ENCODE measurements around the gene RNF180. TPM values are rescaled to one million over a fixed set of nuclear protein-coding genes. Genes with fewer than 3 reads are reported as not detected.

Gene RNF180
- total and polyA plus RNA-seq, 2 of the 8 experiments (the other 6 are each of a cell fraction or from before 2014, with no cell fraction given), result 0.39 to 2.3 TPM

- Histone ChIP-seq H3K23ac (ENCODE audit: insufficient read length) (no peak overlapping the region), H3K4ac (replicated peaks; ENCODE audit: insufficient read length, low read depth, low read length) (no peak overlapping the region), H3K14ac (ENCODE audit: insufficient read length) (no peak overlapping the region), H4K20me1 (replicated peaks in 1 of 2; ENCODE audit: control insufficient read depth in 1 of 2, insufficient read depth in 2 of 2, low read length in 2 of 2) (no peaks in the 10 kb centered on the region), H2BK5ac (ENCODE audit: low read depth, low read length) (no peak overlapping the region), H3K79me2 (ENCODE audit: control insufficient read depth in 1 of 2, insufficient read depth in 2 of 2, low read length in 2 of 2) (no peaks in the 10 kb centered on the region), H3K56ac (replicated peaks; ENCODE audit: insufficient read length, low read depth, low read length) (no peak overlapping the region), H3K4me1 (replicated peaks in 1 of 4; ENCODE audit: control insufficient read depth in 3 of 4, insufficient read depth in 4 of 4, low read length in 3 of 4) (no peaks in the 10 kb centered on the region), H4K91ac (replicated peaks; ENCODE audit: insufficient read length, low read length) (no peak overlapping the region), H4K8ac (ENCODE audit: extremely low read depth, insufficient read depth, low read length) (no peak overlapping the region), H3K79me1 (ENCODE audit: low read depth, low read length) (no peaks in the 10 kb centered on the region), H2AK5ac (ENCODE audit: low read depth, low read length) (no peak overlapping the region), H3K4me3 (ENCODE audit: extremely low read depth in 1 of 4, insufficient read depth in 2 of 4, low read depth in 3 of 4, low read length in 4 of 4) (no peak overlapping the region), H2BK20ac (ENCODE audit: low read length) (no peak overlapping the region), H3K23me2 (ENCODE audit: low read depth, low read length) (no peaks in the 10 kb centered on the region), H3K27me3 (replicated peaks in 1 of 4; ENCODE audit: control insufficient read depth in 3 of 4, extremely low read depth in 1 of 4, insufficient read depth in 3 of 4, low read length in 3 of 4) (no peaks in the 10 kb centered on the region), H3K4me2 (ENCODE audit: insufficient read depth in 1 of 2, low read depth in 2 of 2, low read length in 2 of 2) (no peak overlapping the region), H2AFZ (ENCODE audit: low read length) (no peak overlapping the region), H2BK15ac (ENCODE audit: low read length) (no peak overlapping the region), H2BK12ac (ENCODE audit: low read depth, low read length) (no peak overlapping the region), H3K18ac (ENCODE audit: extremely low read depth, low read length) (no peak overlapping the region), H3K9ac (replicated peaks in 1 of 4; ENCODE audit: extremely low read depth in 1 of 4, low read depth in 3 of 4, low read length in 3 of 4) (no peak overlapping the region), H3K9me3 (ENCODE audit: insufficient read depth in 2 of 2, low read depth in 1 of 2, low read length in 1 of 2) (peaks cover 0 to 6% of the 10 kb centered on the region in 2 experiments; a peak in 1 of 4 replicates), H4K5ac (ENCODE audit: insufficient read length, low read depth, low read length) (no peak overlapping the region), H3K36me3 (ENCODE audit: control insufficient read depth in 2 of 4, insufficient read depth in 4 of 4, low read length in 3 of 4) (no peaks in the 10 kb centered on the region), H3K27ac (ENCODE audit: low read depth, low read length) (no peak overlapping the region), H2BK120ac (replicated peaks; ENCODE audit: low read depth, low read length) (no peak overlapping the region)
- 76% methylated on average over 1 of the region's 1 CpG; no CpG with 5 or more reads in 1 of the 2 experiments for WGBS, 2 experiments (ENCODE audit: extremely low coverage in 1 of 2, insufficient coverage in 1 of 2, insufficient read length in 1 of 2, insufficient replicate concordance in 2 of 2, low coverage in 1 of 2, low lambda C conversion rate in 2 of 2, missing lambda C conversion rate in 1 of 2)
- POLR2A ChIA-PET (ENCODE audit: partially characterized antibody), result no interaction called here
- DNase-seq (ENCODE audit: low read depth in 1 of 2, low spot score in 2 of 2), result no peak
- CTCF ChIA-PET (ENCODE audit: partially characterized antibody), result interaction anchor here (0.7 to 2.0 kb wide), 3 partner anchors 19 to 215 kb away, joined by 3 to 5 read pairs (median 3); no protein-coding TSS in a partner anchor
- no peak for FAIRE-seq
- TF ChIP-seq SUZ12 (IDR thresholded peaks at IDR 0.05; ENCODE audit: low read length) (no peak), SAP30 (IDR thresholded peaks at IDR 0.05; ENCODE audit: insufficient read depth, insufficient replicate concordance, low read length) (no peak)
These were observed 231.9 kb downstream of the RNF180 start for GRCh38 chr5:64397552-64397951.
